ENCODE measurements around the gene ZBTB46. TPM values are rescaled to one million over a fixed set of nuclear protein-coding genes. Genes with fewer than 3 reads are reported as not detected.

The ZBTB46 gene
- total and polyA plus RNA-seq, 2 donors (not counting 1 experiment from before 2014, with no cell fraction given): 0.96 to 4.5 TPM

- no peak for TF ChIP-seq CTCF (conservative IDR thresholded peaks at IDR 0.05 in 1 of 2, IDR thresholded peaks at IDR 0.05 in 1 of 2; ENCODE audit: low read depth in 1 of 2, low read length in 2 of 2)
- TF ChIP-seq EZH2 (IDR thresholded peaks at IDR 0.05; ENCODE audit: low read length, missing control alignments): no peak
- peak; percentile 25 to 37 for DNase-seq (ENCODE audit: low read depth in 2 of 2)
- no peaks in the 10 kb centered on the region for H3K9me3 ChIP-seq (ENCODE audit: control insufficient read depth, insufficient read depth, low read depth, low read length)
- peak overlapping the region; percentile 65 to 74 (median 68) for H3K4me3 ChIP-seq (replicated peaks in 1 of 4; ENCODE audit: control extremely low read depth in 1 of 4, insufficient read depth in 1 of 4, low read depth in 3 of 4, low read length in 4 of 4)
- peak overlapping the region; percentile 90 for H3K4me2 ChIP-seq (ENCODE audit: extremely low read depth, insufficient read depth, low read length)
- H3K79me2 ChIP-seq (ENCODE audit: control insufficient read depth, insufficient read depth, low read length): peaks cover 4% of the 10 kb centered on the region
- H3K27me3 ChIP-seq (ENCODE audit: control insufficient read depth, insufficient read depth, low read length): no peaks in the 10 kb centered on the region
- H3K36me3 ChIP-seq (ENCODE audit: control insufficient read depth, insufficient read depth, low read length): peaks cover 22% of the 10 kb centered on the region
- H2AFZ ChIP-seq (ENCODE audit: low read length): no peak overlapping the region
- H3K4me1 ChIP-seq (ENCODE audit: control insufficient read depth, extremely low read depth, insufficient read depth, low read length): peaks cover 8% of the 10 kb centered on the region
- peak overlapping the region; percentile 75 for H3K9ac ChIP-seq (ENCODE audit: insufficient read depth, low read length)
- H3K27ac ChIP-seq (ENCODE audit: insufficient read depth, low read length): peak overlapping the region; percentile 72
- no peaks in the 10 kb centered on the region for H4K20me1 ChIP-seq (ENCODE audit: control insufficient read depth, extremely low read depth, insufficient read depth, low read length)
Observed at GRCh38 chr20:63740070-63740626, 90.9 kb downstream of the ZBTB46 start.

- no peaks in the 10 kb centered on the region for H3K27me3 ChIP-seq (ENCODE audit: control insufficient read depth, insufficient read depth, low read length)
- peak within 1 kb of the TSS; percentile 65 to 74 (median 68) for H3K4me3 ChIP-seq (replicated peaks in 1 of 4; ENCODE audit: control extremely low read depth in 1 of 4, insufficient read depth in 1 of 4, low read depth in 3 of 4, low read length in 4 of 4)
- peak; percentile 63 to 72 for DNase-seq (ENCODE audit: low read depth in 2 of 2)
- peaks cover 22% of the 10 kb centered on the region for H3K36me3 ChIP-seq (ENCODE audit: control insufficient read depth, insufficient read depth, low read length)
- no peak within 1 kb of the TSS for H2AFZ ChIP-seq (ENCODE audit: low read length)
- TF ChIP-seq EZH2 (IDR thresholded peaks at IDR 0.05; ENCODE audit: low read length, missing control alignments): no peak
- no peak for TF ChIP-seq CTCF (conservative IDR thresholded peaks at IDR 0.05 in 1 of 2, IDR thresholded peaks at IDR 0.05 in 1 of 2; ENCODE audit: low read depth in 1 of 2, low read length in 2 of 2)
- H3K9me3 ChIP-seq (ENCODE audit: control insufficient read depth, insufficient read depth, low read depth, low read length): no peaks in the 10 kb centered on the region
- H3K4me1 ChIP-seq (ENCODE audit: control insufficient read depth, extremely low read depth, insufficient read depth, low read length): peaks cover 8% of the 10 kb centered on the region
- no peaks in the 10 kb centered on the region for H4K20me1 ChIP-seq (ENCODE audit: control insufficient read depth, extremely low read depth, insufficient read depth, low read length)
- peaks cover 4% of the 10 kb centered on the region for H3K79me2 ChIP-seq (ENCODE audit: control insufficient read depth, insufficient read depth, low read length)
- peak within 1 kb of the TSS; percentile 90 for H3K4me2 ChIP-seq (ENCODE audit: extremely low read depth, insufficient read depth, low read length)
- peak within 1 kb of the TSS; percentile 75 for H3K9ac ChIP-seq (ENCODE audit: insufficient read depth, low read length)
- H3K27ac ChIP-seq (ENCODE audit: insufficient read depth, low read length): peak within 1 kb of the TSS; percentile 72
Observed at GRCh38 chr20:63739130-63740069, 91.7 kb downstream of the ZBTB46 start, which contains the start of gene SLC2A4RG. SLC2A4RG (plus strand) TSS chr20:63739776; CDS start chr20:63739913, 137 bp downstream.

- no peak overlapping the region for H3K4me2 ChIP-seq (ENCODE audit: extremely low read depth, insufficient read depth, low read length)
Observed at GRCh38 chr20:63738687-63739129, 92.4 kb downstream of the ZBTB46 start.

More at GRCh38 chr20:63738687-63739129, 92.4 kb downstream of the ZBTB46 start:
- Histone ChIP-seq H3K36me3 (ENCODE audit: control insufficient read depth, insufficient read depth, low read length) (peaks cover 28% of the 10 kb centered on the region), H3K4me3 (replicated peaks in 1 of 4; ENCODE audit: control extremely low read depth in 1 of 4, insufficient read depth in 1 of 4, low read depth in 3 of 4, low read length in 4 of 4) (peak overlapping the region in 1 of 4 experiments; percentile 46), H2AFZ (ENCODE audit: low read length) (no peak overlapping the region), H3K27ac (ENCODE audit: insufficient read depth, low read length) (no peak overlapping the region), H3K27me3 (ENCODE audit: control insufficient read depth, insufficient read depth, low read length) (no peaks in the 10 kb centered on the region), H3K9me3 (ENCODE audit: control insufficient read depth, insufficient read depth, low read depth, low read length) (no peaks in the 10 kb centered on the region), H3K79me2 (ENCODE audit: control insufficient read depth, insufficient read depth, low read length) (peaks cover 4% of the 10 kb centered on the region), H3K4me1 (ENCODE audit: control insufficient read depth, extremely low read depth, insufficient read depth, low read length) (peaks cover 8% of the 10 kb centered on the region), H3K9ac (ENCODE audit: insufficient read depth, low read length) (no peak overlapping the region), H4K20me1 (ENCODE audit: control insufficient read depth, extremely low read depth, insufficient read depth, low read length) (no peaks in the 10 kb centered on the region)
- no peak for TF ChIP-seq EZH2 (IDR thresholded peaks at IDR 0.05; ENCODE audit: low read length, missing control alignments)
- TF ChIP-seq CTCF (conservative IDR thresholded peaks at IDR 0.05 in 1 of 2, IDR thresholded peaks at IDR 0.05 in 1 of 2; ENCODE audit: low read depth in 1 of 2, low read length in 2 of 2): no peak
- DNase-seq (ENCODE audit: low read depth in 2 of 2): peak; percentile 16 to 28
